Measurements from ENCODE around the gene SULT2B1.
"Not testable (repeated sequence)": the region's sequence is repeated elsewhere in the genome, so short reads cannot be mapped to it uniquely, and the experiment has no call there.

The SULT2B1 gene

GRCh38 chr19:48627865-48628314 is 75.9 kb downstream of the SULT2B1 start:
- TF ChIP-seq CTCF (IDR thresholded peaks at IDR 0.05; ENCODE audit: low read length, missing control alignments) = no peak
- DNase-seq (ENCODE audit: low read depth) = no peak
- H3K4me3 ChIP-seq (replicated peaks; ENCODE audit: low read depth, low read length) = no peak overlapping the region

GRCh38 chr19:48628486-48629296 is 76.7 kb downstream of the SULT2B1 start:
- DNase-seq (ENCODE audit: low read depth) = no peak
- TF ChIP-seq CTCF (IDR thresholded peaks at IDR 0.05; ENCODE audit: low read length, missing control alignments) = no peak
- H3K4me3 ChIP-seq (replicated peaks; ENCODE audit: low read depth, low read length) = no peak overlapping the region

GRCh38 chr19:48629297-48629598 is 77.3 kb downstream of the SULT2B1 start:
- DNase-seq (ENCODE audit: low read depth) = no peak
- TF ChIP-seq CTCF (IDR thresholded peaks at IDR 0.05; ENCODE audit: low read length, missing control alignments) = no peak
- H3K4me3 ChIP-seq (replicated peaks; ENCODE audit: low read depth, low read length) = no peak overlapping the region

- no peak for TF ChIP-seq CTCF (IDR thresholded peaks at IDR 0.05; ENCODE audit: low read length, missing control alignments)
- peak; percentile 78 for DNase-seq (ENCODE audit: low read depth)
- H3K4me3 ChIP-seq (replicated peaks; ENCODE audit: low read depth, low read length) = peak overlapping the region; percentile 8
Observed at GRCh38 chr19:48629599-48630295, 77.8 kb downstream of the SULT2B1 start.

- H3K4me3 ChIP-seq (replicated peaks; ENCODE audit: low read depth, low read length) = peak overlapping the region; percentile 21
- DNase-seq (ENCODE audit: low read depth) = peak; percentile 80
- peak; percentile 26 for TF ChIP-seq CTCF (IDR thresholded peaks at IDR 0.05; ENCODE audit: low read length, missing control alignments)
Observed at GRCh38 chr19:48630296-48631063, 78.5 kb downstream of the SULT2B1 start.

GRCh38 chr19:48631225-48631624 is 79.3 kb downstream of the SULT2B1 start:
- no peak for TF ChIP-seq CTCF (IDR thresholded peaks at IDR 0.05; ENCODE audit: low read length, missing control alignments)
- DNase-seq (ENCODE audit: low read depth) = no peak
- peak overlapping the region; percentile 21 for H3K4me3 ChIP-seq (replicated peaks; ENCODE audit: low read depth, low read length)

- DNase-seq (ENCODE audit: low read depth); H3K4me3 ChIP-seq (replicated peaks; ENCODE audit: low read depth, low read length): not testable (repeated sequence)
Observed at GRCh38 chr19:48632286-48632685, 80.3 kb downstream of the SULT2B1 start.

All from fibroblast of pulmonary artery (primary cell).